ENCODE results near the gene CFAP57. TPM values are rescaled to one million over a fixed set of nuclear protein-coding genes. Genes with fewer than 3 reads are reported as not detected.

The CFAP57 gene
- total and polyA plus RNA-seq, 2 of the 8 experiments (the other 6 are each of a cell fraction or from before 2014, with no cell fraction given): 0.20 to 0.80 TPM

- TF ChIP-seq CHD7 (IDR thresholded peaks at IDR 0.05; ENCODE audit: insufficient replicate concordance, low read length) (no peak), CEBPB (IDR thresholded peaks at IDR 0.05; ENCODE audit: low read depth, low read length) (no peak), ASH2L (IDR thresholded peaks at IDR 0.05; ENCODE audit: low read length) (peak; percentile 94), SRF (IDR thresholded peaks at IDR 0.05; ENCODE audit: low read depth, low read length) (no peak), EP300 (IDR thresholded peaks at IDR 0.05; ENCODE audit: borderline replicate concordance in 1 of 2, low read depth in 2 of 2, low read length in 2 of 2) (no peak), POLR2AphosphoS5 (IDR thresholded peaks at IDR 0.05; ENCODE audit: low read depth, low read length) (no peak), ATF2 (IDR thresholded peaks at IDR 0.05; ENCODE audit: low read length) (no peak), KDM5A (IDR thresholded peaks at IDR 0.05; ENCODE audit: low read length) (no peak), TBP (IDR thresholded peaks at IDR 0.05; ENCODE audit: low read depth, low read length) (no peak)
Measured at GRCh38 chr1:43285269-43285990, 113.3 kb downstream of the CFAP57 start, which contains the start of gene C1orf210 (continued).

All from H1 (cell line).